Mesenchymal stem cell (in vitro differentiated cells and primary cell): ENCODE results near the gene MMP8. TPM values are rescaled to one million over a fixed set of nuclear protein-coding genes. Genes with fewer than 3 reads are reported as not detected.

Source experiments
- DNase-seq: peaks from one replicate; pipeline ENCODE4 v3.0.0-alpha.2; 2013
- H2AFZ ChIP-seq: one replicate; pipeline ENCODE4 v1.6.1; 2013; ENCODE audit warnings: low read depth, mild to moderate bottlenecking, control low read depth, inconsistent platforms, low read length, moderate library complexity
- H2AK5ac ChIP-seq: 2 replicates; pipeline ENCODE4 v1.6.1; 2013; ENCODE audit warnings: low read length, moderate library complexity, mild to moderate bottlenecking, inconsistent platforms; ENCODE audit not compliant: severe bottlenecking
- H2BK120ac ChIP-seq: one replicate; pipeline ENCODE4 v1.6.1; 2013; ENCODE audit warnings: low read depth, mild to moderate bottlenecking, inconsistent platforms, low read length, moderate library complexity
- H2BK12ac ChIP-seq, 2 experiments: one replicate each; pipeline ENCODE4 v1.6.1; 2013; ENCODE audit warnings: inconsistent platforms in 2 of 2, low read length in 2 of 2, mild to moderate bottlenecking in 2 of 2, moderate library complexity in 2 of 2, control low read depth in 1 of 2
- H2BK15ac ChIP-seq: one replicate; pipeline ENCODE4 v1.6.1; 2013; ENCODE audit warnings: mild to moderate bottlenecking, low read depth, inconsistent platforms; ENCODE audit not compliant: poor library complexity, severe bottlenecking
- H2BK5ac ChIP-seq: 2 replicates; pipeline ENCODE4 v1.6.1; 2013; ENCODE audit warnings: low read depth, mild to moderate bottlenecking, low read length, control low read depth, inconsistent platforms; ENCODE audit not compliant: poor library complexity, severe bottlenecking
- H3K14ac ChIP-seq, 2 experiments: one replicate each; pipeline ENCODE4 v1.6.1; 2013; ENCODE audit warnings: inconsistent platforms in 2 of 2, low read length in 2 of 2, control low read depth in 1 of 2, mild to moderate bottlenecking in 1 of 2, moderate library complexity in 1 of 2
- H3K18ac ChIP-seq, 2 experiments: one replicate each; pipeline ENCODE4 v1.6.1; 2013; ENCODE audit warnings: inconsistent platforms in 2 of 2, low read length in 2 of 2, control low read depth in 1 of 2, low read depth in 1 of 2, mild to moderate bottlenecking in 1 of 2
- H3K23ac ChIP-seq, 2 experiments: one replicate each; pipeline ENCODE4 v1.6.1; 2013; ENCODE audit warnings: inconsistent platforms in 2 of 2, low read length in 2 of 2, mild to moderate bottlenecking in 2 of 2, moderate library complexity in 2 of 2, control low read depth in 1 of 2
- H3K27ac ChIP-seq: 2 replicates; pipeline ENCODE4 v1.5.1; 2013; ENCODE audit warnings: mild to moderate bottlenecking, moderate library complexity, low read length, control low read depth, inconsistent platforms; ENCODE audit not compliant: poor library complexity, severe bottlenecking
- H3K27me3 ChIP-seq, 2 experiments: 2 replicates each; pipeline versions ENCODE4 v1.6.1 to v1.7.0; 2013; ENCODE audit warnings: low read length in 2 of 2, mild to moderate bottlenecking in 2 of 2, moderate library complexity in 2 of 2, control low read depth in 1 of 2, inconsistent platforms in 1 of 2; ENCODE audit not compliant: control insufficient read depth in 1 of 2, insufficient read depth in 1 of 2
- H3K36me3 ChIP-seq, 2 experiments: 2 replicates each; pipeline versions ENCODE4 v1.6.1 to v1.7.0; 2013; ENCODE audit warnings: low read length in 2 of 2, control low read depth in 1 of 2, inconsistent platforms in 1 of 2, low read depth in 1 of 2, mild to moderate bottlenecking in 1 of 2; ENCODE audit not compliant: insufficient read depth in 2 of 2, control insufficient read depth in 1 of 2
- H3K4ac ChIP-seq, 2 experiments: one replicate each; pipeline ENCODE4 v1.6.1; 2013; ENCODE audit warnings: inconsistent platforms in 2 of 2, low read length in 2 of 2, mild to moderate bottlenecking in 2 of 2, moderate library complexity in 2 of 2, control low read depth in 1 of 2, low read depth in 1 of 2
- H3K4me1 ChIP-seq: 2 replicates; pipeline ENCODE4 v1.6.1; 2013; ENCODE audit warnings: low read depth, low read length, control low read depth; ENCODE audit not compliant: control insufficient read depth, insufficient read depth
- H3K4me2 ChIP-seq: 2 replicates; pipeline ENCODE4 v1.6.1; 2013; ENCODE audit warnings: low read length, mild to moderate bottlenecking, inconsistent platforms; ENCODE audit not compliant: poor library complexity, severe bottlenecking
- H3K4me3 ChIP-seq, 2 experiments: 2 replicates each; pipeline versions ENCODE4 v1.5.1 to v1.7.0; 2013; ENCODE audit warnings: low read length in 2 of 2, mild to moderate bottlenecking in 2 of 2, control low read depth in 1 of 2, low read depth in 1 of 2; ENCODE audit not compliant: insufficient read depth in 1 of 2
- H3K79me1 ChIP-seq: replicated peaks from 2 replicates; pipeline ENCODE4 v1.6.1; 2013; ENCODE audit warnings: mild to moderate bottlenecking, control low read depth, low read length, inconsistent platforms; ENCODE audit not compliant: poor library complexity, severe bottlenecking
- H3K9ac ChIP-seq: 2 replicates; pipeline ENCODE4 v1.7.0; 2013; ENCODE audit warnings: mild to moderate bottlenecking, low read length, moderate library complexity
- H3K9me3 ChIP-seq: 2 replicates; pipeline ENCODE4 v1.7.0; 2013; ENCODE audit warnings: mild to moderate bottlenecking, low read length; ENCODE audit not compliant: control insufficient read depth
- H4K8ac ChIP-seq: one replicate; pipeline ENCODE4 v1.6.1; 2013; ENCODE audit warnings: inconsistent platforms, mild to moderate bottlenecking, low read length, moderate library complexity
- H4K91ac ChIP-seq: one replicate; pipeline ENCODE4 v1.6.1; 2013; ENCODE audit warnings: mild to moderate bottlenecking, low read length, inconsistent platforms
- whole genome bisulfite sequencing: methylation state at CpG from one replicate; pipeline ENCODE4 v1.1.7; 2013; ENCODE audit warnings: mixed read lengths; 5-methylcytosine and 5-hydroxymethylcytosine counted together
- polyA plus RNA-seq, 2 experiments: library from polyadenylated mRNA; stranded (reverse); fragments of 200-250 nt; gene quantifications; one replicate each; pipeline ENCODE4 v1.2.3, GENCODE V29; 2013

The MMP8 gene
- 0.03 TPM for polyA plus RNA-seq (2013, experiment 1 of 2)
- polyA plus RNA-seq (2013, experiment 2 of 2), result 0.01 TPM

DNA sequence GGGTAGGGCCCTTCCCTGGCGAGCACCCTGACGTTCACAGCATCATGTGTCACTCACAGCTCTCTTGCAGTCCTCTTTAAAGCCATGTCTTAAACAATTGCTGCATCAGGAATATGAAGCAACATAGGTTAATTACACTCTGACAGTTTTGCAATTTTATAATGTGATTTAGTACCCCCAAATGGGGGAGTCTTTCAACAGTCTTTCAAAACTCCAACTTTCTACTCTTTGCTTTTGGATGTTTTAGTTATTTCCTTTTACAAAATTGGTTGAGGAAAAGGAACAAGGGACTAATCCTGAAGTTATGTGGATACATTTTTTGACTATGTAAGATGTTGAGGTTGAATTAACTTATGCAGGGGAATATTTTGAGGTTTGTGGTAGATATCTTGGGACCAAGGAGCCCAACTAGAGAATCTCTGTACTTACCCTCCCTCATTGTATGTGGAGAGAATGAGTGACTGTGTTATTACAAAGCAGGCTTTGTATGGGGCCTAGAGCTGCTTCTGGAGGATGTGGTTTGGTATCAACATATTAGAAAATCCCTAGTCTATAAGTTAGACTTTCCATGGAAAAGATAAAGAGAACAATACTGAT is at the start of gene MMP8:
Gene MMP8, minus strand, starts transcription at position 51 of the 597 bp plus-strand sequence. CDS start 99 bp downstream, outside the sequence.
- H2BK15ac ChIP-seq, result no peak within 1 kb of the TSS
- H2BK5ac ChIP-seq, result no peak within 1 kb of the TSS
- no peak within 1 kb of the TSS for H3K27ac ChIP-seq
- H3K9me3 ChIP-seq, result no peaks in the 10 kb centered on the region
- H3K4me3 ChIP-seq, result no peak within 1 kb of the TSS
- no peaks in the 10 kb centered on the region for H3K79me1 ChIP-seq
- H2BK12ac ChIP-seq, result no peak within 1 kb of the TSS
- no peak within 1 kb of the TSS for H2AFZ ChIP-seq
- no peak within 1 kb of the TSS for H4K8ac ChIP-seq
- no peaks in the 10 kb centered on the region for H3K36me3 ChIP-seq
- H3K18ac ChIP-seq, result peak within 1 kb of the TSS in 1 of 2 experiments; percentile 18
- H3K9ac ChIP-seq, result no peak within 1 kb of the TSS
- H2AK5ac ChIP-seq, result no peak within 1 kb of the TSS
- no peaks in the 10 kb centered on the region for H3K4me1 ChIP-seq
- H3K14ac ChIP-seq, result no peak within 1 kb of the TSS
- no peak within 1 kb of the TSS for H2BK120ac ChIP-seq
- H3K27me3 ChIP-seq, result no peaks in the 10 kb centered on the region
- no peak within 1 kb of the TSS for H3K4me2 ChIP-seq
- no peak within 1 kb of the TSS for H3K4ac ChIP-seq
- no peak within 1 kb of the TSS for H4K91ac ChIP-seq
- 47% methylated on average over 2 of the region's 2 CpGs for WGBS
- H3K23ac ChIP-seq, result no peak within 1 kb of the TSS
- no peak for DNase-seq

- no peak overlapping the region for H3K18ac ChIP-seq
- no peak overlapping the region for H3K9ac ChIP-seq
- WGBS, result 27% methylated on average over 4 of the region's 4 CpGs
- H2BK12ac ChIP-seq, result no peak overlapping the region
- H3K36me3 ChIP-seq, result no peaks in the 10 kb centered on the region
- no peak overlapping the region for H3K14ac ChIP-seq
- H2BK15ac ChIP-seq, result no peak overlapping the region
- no peaks in the 10 kb centered on the region for H3K9me3 ChIP-seq
- no peaks in the 10 kb centered on the region for H3K27me3 ChIP-seq
- H4K91ac ChIP-seq, result no peak overlapping the region
- no peak overlapping the region for H2AK5ac ChIP-seq
- no peaks in the 10 kb centered on the region for H3K79me1 ChIP-seq
- no peak overlapping the region for H2BK5ac ChIP-seq
- no peak overlapping the region for H2BK120ac ChIP-seq
- H4K8ac ChIP-seq, result no peak overlapping the region
- H3K27ac ChIP-seq, result no peak overlapping the region
- no peak overlapping the region for H3K23ac ChIP-seq
- no peak overlapping the region for H2AFZ ChIP-seq
- no peaks in the 10 kb centered on the region for H3K4me1 ChIP-seq
- DNase-seq, result no peak
- no peak overlapping the region for H3K4me2 ChIP-seq
- no peak overlapping the region for H3K4ac ChIP-seq
- H3K4me3 ChIP-seq, result no peak overlapping the region
These were observed 48.6 kb upstream of the MMP8 start for GRCh38 chr11:102773386-102773785.

- Histone ChIP-seq H3K4me3 (no peak overlapping the region), H3K14ac (no peak overlapping the region), H3K9ac (no peak overlapping the region), H2BK15ac (no peak overlapping the region), H2BK120ac (no peak overlapping the region), H3K79me1 (no peaks in the 10 kb centered on the region), H3K36me3 (no peaks in the 10 kb centered on the region), H3K4me2 (no peak overlapping the region), H3K4ac (no peak overlapping the region), H3K9me3 (no peaks in the 10 kb centered on the region), H2AK5ac (no peak overlapping the region), H3K18ac (no peak overlapping the region), H2BK12ac (no peak overlapping the region), H3K27ac (no peak overlapping the region), H4K8ac (no peak overlapping the region), H3K27me3 (no peaks in the 10 kb centered on the region), H2BK5ac (no peak overlapping the region), H3K23ac (no peak overlapping the region), H3K4me1 (no peaks in the 10 kb centered on the region), H2AFZ (no peak overlapping the region), H4K91ac (no peak overlapping the region)
- 0% methylated on average over 1 of the region's 1 CpG for WGBS
- DNase-seq, result peak; percentile 54
These were observed 46.6 kb upstream of the MMP8 start for GRCh38 chr11:102771351-102771750.

GRCh38 chr11:102770191-102770590 is 45.4 kb upstream of the MMP8 start:
- no peak overlapping the region for H2AK5ac ChIP-seq
- no peak overlapping the region for H3K4me2 ChIP-seq
- H3K9ac ChIP-seq, result no peak overlapping the region
- H2BK120ac ChIP-seq, result no peak overlapping the region
- no peak overlapping the region for H2BK15ac ChIP-seq
- no peaks in the 10 kb centered on the region for H3K36me3 ChIP-seq
- no peak overlapping the region for H3K18ac ChIP-seq
- no peak overlapping the region for H3K4me3 ChIP-seq
- no peak for DNase-seq
- H3K27me3 ChIP-seq, result no peaks in the 10 kb centered on the region
- no peak overlapping the region for H2BK12ac ChIP-seq
- no peak overlapping the region for H2BK5ac ChIP-seq
- no peak overlapping the region for H3K4ac ChIP-seq
- no peak overlapping the region for H3K14ac ChIP-seq
- no peak overlapping the region for H2AFZ ChIP-seq
- no peak overlapping the region for H4K8ac ChIP-seq
- no peaks in the 10 kb centered on the region for H3K4me1 ChIP-seq
- H3K27ac ChIP-seq, result no peak overlapping the region
- no peak overlapping the region for H4K91ac ChIP-seq
- no peak overlapping the region for H3K23ac ChIP-seq
- no peaks in the 10 kb centered on the region for H3K9me3 ChIP-seq
- H3K79me1 ChIP-seq, result no peaks in the 10 kb centered on the region
